ENCODE results near the gene FANCC. TPM values are rescaled to one million over a fixed set of nuclear protein-coding genes. Genes with fewer than 3 reads are reported as not detected.
A peak's percentile ranks its signal among the peaks of the same experiment; 100 is the strongest.

FANCC gene
- total RNA-seq, 2 donors from 2014 or later, result 15.8 to 18.1 TPM

- DNase-seq (ENCODE audit: low spot score in 2 of 2), result no peak
- H3K36me3 Mint-ChIP-seq, result peaks cover 0 to 6% of the 10 kb centered on the region in 2 donors
- ATAC-seq, result no peak
- no peak overlapping the region for H3K27ac Mint-ChIP-seq
- peaks cover 0 to 10% of the 10 kb centered on the region in 2 donors for H3K9me3 Mint-ChIP-seq
These were observed 124.0 kb downstream of the FANCC start for GRCh38 chr9:95193480-95193879.

DNA sequence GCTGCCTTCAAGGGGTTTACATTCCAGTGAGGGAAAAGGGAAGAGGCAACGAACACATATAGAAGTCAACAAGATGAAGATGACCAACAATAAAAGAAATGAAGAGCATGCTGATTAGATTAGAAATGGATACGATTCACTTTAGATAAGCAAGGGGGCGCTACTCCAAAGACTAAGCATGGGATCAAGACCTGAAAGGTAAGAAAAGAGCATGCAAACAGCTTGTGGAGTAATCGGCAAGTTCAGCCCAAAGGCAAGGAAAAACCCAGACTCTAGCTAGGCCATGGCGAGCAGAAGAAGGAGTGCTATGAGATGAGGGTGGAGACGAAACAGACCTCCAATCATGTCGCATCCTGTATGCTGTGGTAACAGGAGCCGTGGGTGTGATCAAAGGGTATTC, 124.4 kb downstream of the FANCC start:
- ATAC-seq (no peak), DNase-seq (ENCODE audit: low spot score in 2 of 2) (no peak)
- peaks cover 0 to 6% of the 10 kb centered on the region in 2 donors for H3K36me3 Mint-ChIP-seq
- H3K27ac Mint-ChIP-seq, result no peak overlapping the region
- peaks cover 0 to 10% of the 10 kb centered on the region in 2 donors for H3K9me3 Mint-ChIP-seq

DNA sequence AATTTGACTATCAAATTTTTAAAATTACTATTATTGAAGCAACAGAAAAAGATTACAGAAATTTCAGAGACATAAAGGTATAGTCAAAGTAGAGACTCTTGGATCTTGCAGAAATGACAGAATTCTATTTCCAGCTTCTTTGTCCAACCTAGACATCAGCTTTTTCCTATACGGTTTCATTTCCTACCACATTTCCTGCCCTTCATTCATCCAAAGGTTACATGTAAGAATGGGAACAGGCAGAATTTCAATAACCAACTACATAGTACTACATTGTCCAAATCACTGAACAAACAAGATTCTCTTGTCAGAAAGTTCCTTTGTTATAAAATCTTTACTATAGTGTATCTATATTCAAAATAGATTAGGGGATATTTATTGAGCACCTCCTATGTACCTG, 124.9 kb downstream of the FANCC start:
- H3K36me3 Mint-ChIP-seq, result peaks cover 0 to 6% of the 10 kb centered on the region in 2 donors
- ATAC-seq, result no peak

DNA sequence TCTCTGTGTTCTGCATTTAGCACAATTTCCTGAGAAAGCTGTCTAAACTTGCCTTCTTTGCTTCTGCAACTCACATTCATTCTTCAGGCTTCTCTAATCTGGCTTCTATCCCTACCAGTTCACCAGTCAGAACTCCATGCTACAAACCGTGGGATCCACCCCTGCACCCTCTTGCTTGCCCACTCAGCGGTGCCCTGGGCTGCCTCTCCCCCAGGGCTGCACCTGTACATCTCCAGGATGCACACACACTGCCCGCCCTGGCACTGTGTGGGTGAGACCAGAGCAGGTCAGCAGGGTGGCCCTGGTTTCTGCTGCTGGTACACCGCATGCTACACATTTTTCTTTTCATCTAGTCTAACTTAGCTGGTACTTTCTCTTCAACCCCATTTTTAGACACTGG, 127.1 kb downstream of the FANCC start:
- H3K36me3 Mint-ChIP-seq, result peaks cover 0 to 6% of the 10 kb centered on the region in 2 donors
- H3K27ac Mint-ChIP-seq, result peak overlapping the region in 1 of 2 donors; percentile 61

More for the DNA sequence above, 124.9 kb downstream of the FANCC start:
- Mint-ChIP-seq H3K9me3 (peaks cover 0 to 10% of the 10 kb centered on the region in 2 donors), H3K27ac (no peak overlapping the region)
- DNase-seq (ENCODE audit: low spot score in 2 of 2), result no peak

DNA sequence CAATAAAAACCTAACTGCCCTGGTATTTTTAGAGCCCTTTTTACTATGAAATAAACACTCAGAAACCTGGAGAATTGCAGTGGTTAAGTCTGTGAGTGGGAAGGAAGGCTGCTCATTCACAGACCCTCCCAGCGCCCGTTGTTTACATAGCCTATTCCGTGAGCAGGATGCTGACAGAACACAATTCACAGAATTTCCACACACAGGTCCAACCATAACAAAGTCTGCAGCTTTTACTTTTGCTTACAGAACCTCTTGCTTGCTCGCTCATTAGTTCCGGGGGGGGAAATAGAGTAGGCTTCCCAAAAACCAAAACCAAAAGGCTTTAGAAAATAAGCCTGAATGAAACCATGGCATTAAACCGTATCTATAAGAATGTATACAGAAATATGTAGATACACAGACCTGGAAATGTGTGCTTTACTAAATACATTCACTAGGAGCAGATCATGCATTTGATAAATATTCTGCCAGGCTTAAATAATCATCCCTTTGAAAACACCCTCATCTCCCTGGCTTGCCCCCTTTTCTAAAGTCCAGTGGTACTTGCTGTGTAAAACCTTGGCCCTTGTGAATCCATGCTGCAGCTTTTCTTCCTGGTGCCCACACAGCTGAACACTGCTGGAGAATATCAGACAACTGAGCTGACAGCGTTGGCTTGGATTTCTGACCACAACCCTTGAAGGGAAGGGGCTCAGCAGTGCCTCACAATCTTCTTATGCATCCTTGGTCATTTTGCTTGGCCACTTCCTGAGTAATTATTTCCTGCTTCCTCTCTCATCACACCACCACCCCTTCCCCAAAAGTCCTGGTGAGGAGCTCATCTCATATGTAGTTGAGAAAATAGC, 128.0 kb downstream of the FANCC start:
- peak in 1 of 2 donors; percentile 33 for ATAC-seq
- Mint-ChIP-seq H3K9me3 (peaks cover 0 to 10% of the 10 kb centered on the region in 2 donors), H3K36me3 (peaks cover 0 to 6% of the 10 kb centered on the region in 2 donors), H3K27ac (peak overlapping the region in 1 of 2 donors; percentile 61)
- no peak for DNase-seq (ENCODE audit: low spot score in 2 of 2)

More for the DNA sequence above, 127.1 kb downstream of the FANCC start:
- H3K9me3 Mint-ChIP-seq, result peaks cover 0 to 10% of the 10 kb centered on the region in 2 donors
- ATAC-seq (no peak), DNase-seq (ENCODE audit: low spot score in 2 of 2) (no peak)

DNA sequence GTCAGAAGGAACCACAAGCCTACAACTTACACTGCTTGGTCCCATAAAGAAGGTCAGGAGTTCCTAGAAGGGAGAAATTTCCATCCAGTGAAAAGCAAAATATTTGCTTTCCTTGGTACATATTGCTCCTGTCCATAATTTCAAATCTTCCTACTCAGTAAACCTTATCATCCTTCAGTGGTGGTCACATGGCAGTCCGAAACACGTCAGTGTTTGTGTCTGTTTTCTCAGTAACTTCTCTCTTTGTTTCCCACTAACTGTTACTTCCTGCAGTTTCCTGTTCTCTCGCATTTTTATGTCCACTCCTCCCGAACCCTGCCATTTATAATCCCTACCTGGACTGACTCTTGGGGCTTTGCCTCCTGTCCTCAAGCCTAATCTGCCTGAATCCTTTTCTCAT, 129.1 kb downstream of the FANCC start:
- ATAC-seq (no peak), DNase-seq (ENCODE audit: low spot score in 2 of 2) (no peak)
- Mint-ChIP-seq H3K36me3 (peaks cover 0 to 6% of the 10 kb centered on the region in 2 donors), H3K9me3 (peaks cover 0 to 8% of the 10 kb centered on the region in 2 donors), H3K27ac (no peak overlapping the region)

- ATAC-seq, result no peak
- DNase-seq (ENCODE audit: low spot score in 2 of 2), result no peak
- H3K36me3 Mint-ChIP-seq, result no peaks in the 10 kb centered on the region
- H3K9me3 Mint-ChIP-seq, result no peaks in the 10 kb centered on the region
- no peak overlapping the region for H3K27ac Mint-ChIP-seq
These were observed 131.6 kb downstream of the FANCC start for GRCh38 chr9:95185956-95186355.

GRCh38 chr9:95182854-95183563, 134.5 kb downstream of the FANCC start:
- no peak for ATAC-seq
- Mint-ChIP-seq H3K36me3 (no peaks in the 10 kb centered on the region), H3K27ac (no peak overlapping the region), H3K9me3 (no peaks in the 10 kb centered on the region)
- DNase-seq (ENCODE audit: low spot score in 2 of 2), result no peak

GRCh38 chr9:95181835-95182234, 135.7 kb downstream of the FANCC start:
- H3K27ac Mint-ChIP-seq, result no peak overlapping the region
- ATAC-seq, result no peak
- no peaks in the 10 kb centered on the region for H3K36me3 Mint-ChIP-seq
- no peak for DNase-seq (ENCODE audit: low spot score in 2 of 2)
- no peaks in the 10 kb centered on the region for H3K9me3 Mint-ChIP-seq

DNA sequence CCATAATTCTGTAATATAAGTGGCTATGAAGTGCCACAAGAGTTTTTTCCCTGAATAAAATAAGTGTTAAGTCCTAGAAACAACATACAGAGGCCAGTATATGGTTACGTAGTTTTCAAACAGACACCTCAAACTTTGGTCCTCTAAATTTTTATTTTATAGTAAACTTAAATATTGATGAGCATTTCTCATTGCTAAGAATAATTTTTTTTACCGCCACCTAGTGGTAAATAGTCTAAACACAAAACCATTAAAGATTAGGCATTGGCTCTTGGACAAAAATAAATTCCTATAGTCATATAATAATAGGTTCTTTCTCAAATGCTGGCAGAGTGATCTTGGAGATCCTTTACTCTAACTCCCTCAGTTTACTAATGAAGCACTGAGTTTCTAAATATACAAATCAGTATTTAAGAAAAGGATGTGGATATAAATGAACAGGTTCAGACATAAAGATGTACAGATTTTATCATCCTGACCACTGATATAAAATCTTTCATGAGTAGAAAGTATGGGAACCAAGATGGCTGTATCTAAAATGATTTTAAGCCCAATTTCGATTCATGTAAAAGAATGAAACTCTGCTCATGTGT, 136.2 kb downstream of the FANCC start:
- no peaks in the 10 kb centered on the region for H3K9me3 Mint-ChIP-seq
- DNase-seq (ENCODE audit: low spot score in 2 of 2) (no peak), ATAC-seq (no peak)
- no peak overlapping the region for H3K27ac Mint-ChIP-seq
- no peaks in the 10 kb centered on the region for H3K36me3 Mint-ChIP-seq

DNA sequence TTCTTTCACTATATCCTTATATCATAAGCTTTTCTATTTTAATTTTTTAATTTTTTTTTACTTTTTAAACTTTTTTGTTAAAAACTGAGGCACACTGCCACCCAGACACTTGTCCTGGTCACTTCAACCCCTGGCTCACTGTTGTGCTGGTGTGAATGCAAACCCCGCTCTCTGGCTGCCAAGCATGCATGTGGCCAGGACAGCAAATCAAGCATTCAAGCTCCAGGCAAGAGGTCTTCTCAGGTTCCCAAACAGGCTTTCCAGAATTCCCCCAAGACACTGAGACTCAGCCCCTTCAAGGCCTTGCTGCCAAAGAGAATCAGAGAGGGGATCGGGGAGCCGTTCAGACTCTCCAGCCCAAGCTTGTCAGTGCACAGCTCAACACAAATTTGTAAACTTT, 139.9 kb downstream of the FANCC start:
- Mint-ChIP-seq H3K36me3 (no peaks in the 10 kb centered on the region), H3K9me3 (no peaks in the 10 kb centered on the region), H3K27ac (no peak overlapping the region)
- no peak for ATAC-seq
- DNase-seq (ENCODE audit: low spot score in 2 of 2), result no peak

- no peaks in the 10 kb centered on the region for H3K9me3 Mint-ChIP-seq
These were observed 140.7 kb downstream of the FANCC start for GRCh38 chr9:95176755-95177319.

GRCh38 chr9:95175523-95175922, 142.0 kb downstream of the FANCC start:
- DNase-seq (ENCODE audit: low spot score in 2 of 2), result no peak
- H3K27ac Mint-ChIP-seq, result no peak overlapping the region
- H3K9me3 Mint-ChIP-seq, result no peaks in the 10 kb centered on the region
- H3K36me3 Mint-ChIP-seq, result no peaks in the 10 kb centered on the region
- no peak for ATAC-seq

More at GRCh38 chr9:95176755-95177319, 140.7 kb downstream of the FANCC start:
- no peaks in the 10 kb centered on the region for H3K36me3 Mint-ChIP-seq
- H3K27ac Mint-ChIP-seq, result no peak overlapping the region
- DNase-seq (ENCODE audit: low spot score in 2 of 2) (no peak), ATAC-seq (no peak)

DNA sequence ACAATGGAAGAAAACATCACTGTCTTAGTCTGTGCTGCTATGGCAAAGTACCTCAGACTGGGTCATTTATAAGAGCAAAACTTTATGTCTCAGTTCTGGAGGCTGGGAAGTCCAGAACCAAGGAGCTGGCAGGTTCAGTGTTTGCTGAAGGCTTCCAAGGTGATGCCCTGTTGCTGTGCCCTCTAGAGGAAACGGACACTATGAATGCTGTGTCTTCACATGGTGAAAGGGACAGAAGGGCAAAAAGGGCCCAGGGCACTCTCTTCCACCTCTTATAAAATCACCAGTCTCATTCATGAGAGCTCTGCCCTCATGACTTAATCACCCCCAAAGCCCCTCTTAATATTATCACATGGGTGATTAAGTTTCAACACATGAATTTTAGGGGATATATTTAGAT, 143.5 kb downstream of the FANCC start:
- Mint-ChIP-seq H3K9me3 (no peaks in the 10 kb centered on the region), H3K27ac (no peak overlapping the region), H3K36me3 (peaks cover 0 to 10% of the 10 kb centered on the region in 2 donors)
- no peak for DNase-seq (ENCODE audit: low spot score in 2 of 2)
- no peak for ATAC-seq

DNA sequence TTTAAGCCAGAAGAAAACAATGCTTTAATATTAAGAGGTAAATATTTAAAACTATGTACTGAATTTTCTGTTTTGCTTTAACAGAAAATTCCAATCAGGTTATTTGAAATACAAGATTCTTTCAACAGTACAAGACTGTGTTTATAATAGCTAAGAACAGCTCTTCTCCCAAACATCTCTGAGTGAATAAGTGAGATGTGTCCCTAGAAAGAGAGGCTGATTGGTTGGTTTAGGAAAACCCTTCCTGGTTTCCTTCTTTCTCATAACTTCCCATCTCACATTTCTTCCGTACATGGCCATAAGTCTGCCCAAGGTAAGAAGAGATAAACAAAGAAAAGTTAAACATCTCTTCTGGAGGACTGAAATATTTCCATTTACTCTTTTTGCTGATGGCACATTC, 145.9 kb downstream of the FANCC start:
- peaks cover 0 to 5% of the 10 kb centered on the region in 2 donors for H3K9me3 Mint-ChIP-seq
- H3K27ac Mint-ChIP-seq, result no peak overlapping the region
- ATAC-seq, result no peak
- peaks cover 18 to 25% of the 10 kb centered on the region in 2 donors for H3K36me3 Mint-ChIP-seq
- DNase-seq (ENCODE audit: low spot score in 2 of 2), result no peak

DNA sequence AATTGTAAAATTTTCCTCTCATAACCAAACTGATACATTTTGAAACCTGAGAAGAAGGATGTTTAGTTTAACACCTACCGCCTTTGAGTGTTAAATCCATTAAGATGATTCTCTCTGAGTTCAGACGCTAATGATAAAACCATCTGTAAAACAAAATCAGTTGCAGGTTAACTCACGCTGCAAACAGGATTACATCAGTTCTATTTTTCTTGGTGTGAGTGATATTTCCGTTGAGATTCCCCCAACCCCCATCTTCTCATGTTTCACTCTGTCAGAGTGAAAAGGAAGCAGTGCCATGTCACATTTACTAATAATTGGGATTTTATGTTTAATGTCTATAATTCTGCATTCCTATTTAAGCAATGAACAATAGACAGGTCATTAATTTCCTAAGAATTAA, 146.5 kb downstream of the FANCC start:
- H3K27ac Mint-ChIP-seq, result no peak overlapping the region
- ATAC-seq (peak; percentile 31 to 92), DNase-seq (ENCODE audit: low spot score in 2 of 2) (no peak)
- H3K36me3 Mint-ChIP-seq, result peaks cover 18 to 25% of the 10 kb centered on the region in 2 donors
- peaks cover 0 to 5% of the 10 kb centered on the region in 2 donors for H3K9me3 Mint-ChIP-seq

GRCh38 chr9:95167998-95168397, 149.5 kb downstream of the FANCC start:
- peaks cover 0 to 5% of the 10 kb centered on the region in 2 donors for H3K9me3 Mint-ChIP-seq
- peaks cover 23 to 31% of the 10 kb centered on the region in 2 donors for H3K36me3 Mint-ChIP-seq
- H3K27ac Mint-ChIP-seq, result no peak overlapping the region
- peak in 1 of 2 donors; percentile 67 for ATAC-seq
- peak in 1 of 2 donors; percentile 74 for DNase-seq (ENCODE audit: low spot score in 2 of 2)

All from activated naive CD4-positive, alpha-beta T cell treated with anti-CD3 and anti-CD28 coated beads, Interleukin-2, amount 50 U/mL, for 72 hours (primary cell).